DOHH2 (cell line): Measurements from ENCODE around the gene ALDH1B1.

Experiments used
- H3F3A ChIP-seq: fragments of 200-600 bp; sonication (generic), shearing (Covaris generic); 2 replicates; pipeline ENCODE4 v1.6.0; 2016; ENCODE audit warnings: antibody characterized with exemption, mild to moderate bottlenecking; ENCODE audit not compliant: control insufficient read depth, insufficient read depth
- H3K27ac ChIP-seq: fragments of 200-600 bp; sonication (generic); 2 replicates; pipeline ENCODE4 v1.5.1; 2014; ENCODE audit warnings: low read depth, mild to moderate bottlenecking, low read length, moderate library complexity
- H3K27me3 ChIP-seq: fragments of 200-600 bp; sonication (generic); 2 replicates; pipeline ENCODE4 v1.6.1; 2014; ENCODE audit warnings: mild to moderate bottlenecking, low read length, mixed read lengths; ENCODE audit not compliant: control insufficient read depth
- H3K36me3 ChIP-seq: fragments of 200-600 bp; sonication (generic); 2 replicates; pipeline ENCODE4 v1.6.1; 2014; ENCODE audit warnings: mild to moderate bottlenecking, low read length, moderate library complexity, mixed read lengths; ENCODE audit not compliant: control insufficient read depth
- H3K4me1 ChIP-seq: fragments of 200-600 bp; sonication (generic); 2 replicates; pipeline ENCODE4 v1.6.1; 2014; ENCODE audit warnings: mild to moderate bottlenecking, low read length, mixed read lengths; ENCODE audit not compliant: control insufficient read depth
- H3K4me2 ChIP-seq: fragments of 200-600 bp; sonication (generic); 2 replicates; pipeline ENCODE4 v1.6.0; 2014; ENCODE audit warnings: mild to moderate bottlenecking, low read length, moderate library complexity
- H3K4me3 ChIP-seq: fragments of 200-600 bp; sonication (generic); 2 replicates; pipeline ENCODE4 v1.5.1; 2014; ENCODE audit warnings: mild to moderate bottlenecking, low read length, mixed read lengths
- H3K79me2 ChIP-seq: fragments of 200-600 bp; sonication (generic); 2 replicates; pipeline ENCODE4 v1.6.1; 2014; ENCODE audit warnings: mild to moderate bottlenecking, low read length, mixed read lengths; ENCODE audit not compliant: control insufficient read depth
- H3K9me2 ChIP-seq: fragments of 200-600 bp; sonication (generic); replicated peaks from 2 replicates; pipeline ENCODE4 v1.6.1; 2014; ENCODE audit warnings: mild to moderate bottlenecking, low read length, mixed read lengths; ENCODE audit not compliant: control insufficient read depth
- H3K9me3 ChIP-seq: fragments of 200-600 bp; sonication (generic); 2 replicates; pipeline ENCODE4 v1.6.1; 2014; ENCODE audit warnings: antibody characterized with exemption, low read length, mixed read lengths; ENCODE audit not compliant: control insufficient read depth, insufficient read depth
- H4K20me1 ChIP-seq: fragments of 200-600 bp; sonication (generic); 2 replicates; pipeline ENCODE4 v1.6.0; 2014; ENCODE audit warnings: low read depth, mild to moderate bottlenecking, antibody characterized with exemption, low read length, moderate library complexity; ENCODE audit not compliant: control insufficient read depth, insufficient read depth
- CTCF ChIP-seq: fragments of 200-600 bp; sonication (generic); IDR thresholded peaks from one replicate; pipeline ENCODE4 v1.5.1; 2014; ENCODE audit warnings: antibody characterized with exemption, mild to moderate bottlenecking, low read depth, low read length; ENCODE audit not compliant: poor library complexity, severe bottlenecking
- EZH2phosphoT487 ChIP-seq: fragments of 200-600 bp; sonication (generic); IDR thresholded peaks from 2 replicates; pipeline ENCODE4 v1.6.1; 2017; ENCODE audit warnings: borderline replicate concordance, mild to moderate bottlenecking, antibody characterized with exemption, low read length, moderate library complexity, mixed read lengths

ALDH1B1 gene

GRCh38 chr9:38440516-38440915 is 48.0 kb downstream of the ALDH1B1 start:
- Histone ChIP-seq H3F3A (no peaks in the 10 kb centered on the region), H4K20me1 (no peaks in the 10 kb centered on the region), H3K4me3 (no peak overlapping the region), H3K9me3 (no peaks in the 10 kb centered on the region), H3K79me2 (no peaks in the 10 kb centered on the region), H3K36me3 (no peaks in the 10 kb centered on the region), H3K27me3 (peaks cover 3% of the 10 kb centered on the region; the same call in 1 of the 2 replicates), H3K9me2 (no peaks in the 10 kb centered on the region), H3K4me2 (no peak overlapping the region), H3K27ac (no peak overlapping the region), H3K4me1 (no peaks in the 10 kb centered on the region)
- TF ChIP-seq EZH2phosphoT487 = no peak

DNA sequence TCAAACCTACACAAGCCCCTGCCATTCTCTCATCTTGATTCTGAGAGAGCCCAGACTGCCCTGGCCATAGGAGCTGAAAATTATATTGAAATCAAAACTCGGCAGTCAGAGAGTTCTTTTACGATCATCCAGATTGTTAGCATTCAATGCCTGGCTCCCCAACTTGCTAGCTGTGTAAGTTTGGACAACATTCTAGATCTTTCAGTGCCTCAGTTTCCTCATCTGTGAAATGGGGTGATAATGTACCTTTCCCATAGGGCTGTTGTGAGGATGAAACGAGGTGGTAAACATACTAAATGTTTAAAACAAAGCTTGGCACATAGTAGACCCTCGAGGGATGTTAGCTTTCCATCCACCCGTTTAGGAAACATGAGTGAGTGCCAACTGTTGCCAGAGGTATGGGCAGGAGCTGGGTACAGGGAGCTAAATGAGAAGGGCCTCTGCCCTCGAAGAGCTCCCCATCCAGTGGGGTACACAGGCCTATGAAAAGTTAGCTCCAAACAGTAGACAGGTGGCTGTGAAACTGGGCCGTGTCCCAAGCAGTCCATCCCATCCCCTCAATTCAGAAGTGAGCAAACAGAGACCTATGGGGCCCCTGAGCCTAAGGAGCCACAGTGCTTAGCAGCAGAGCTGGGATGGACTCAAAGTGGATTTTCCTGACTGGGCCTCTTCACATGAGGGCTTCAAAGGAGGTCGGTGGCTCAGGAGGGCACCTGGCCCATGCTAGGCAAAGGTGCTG is 49.0 kb downstream of the ALDH1B1 start:
- no peak overlapping the region for H3K27ac ChIP-seq
- no peaks in the 10 kb centered on the region for H3K9me2 ChIP-seq
- TF ChIP-seq EZH2phosphoT487 (no peak), CTCF (no peak)
- H3K4me2 ChIP-seq = no peak overlapping the region
- H3K27me3 ChIP-seq = peaks cover 4% of the 10 kb centered on the region; the same call in 1 of the 2 replicates
- no peaks in the 10 kb centered on the region for H3K79me2 ChIP-seq
- no peaks in the 10 kb centered on the region for H3K9me3 ChIP-seq
- no peak overlapping the region for H3K4me3 ChIP-seq
- no peaks in the 10 kb centered on the region for H3K4me1 ChIP-seq
- H3K36me3 ChIP-seq = no peaks in the 10 kb centered on the region
- no peaks in the 10 kb centered on the region for H3F3A ChIP-seq
- no peaks in the 10 kb centered on the region for H4K20me1 ChIP-seq

DNA sequence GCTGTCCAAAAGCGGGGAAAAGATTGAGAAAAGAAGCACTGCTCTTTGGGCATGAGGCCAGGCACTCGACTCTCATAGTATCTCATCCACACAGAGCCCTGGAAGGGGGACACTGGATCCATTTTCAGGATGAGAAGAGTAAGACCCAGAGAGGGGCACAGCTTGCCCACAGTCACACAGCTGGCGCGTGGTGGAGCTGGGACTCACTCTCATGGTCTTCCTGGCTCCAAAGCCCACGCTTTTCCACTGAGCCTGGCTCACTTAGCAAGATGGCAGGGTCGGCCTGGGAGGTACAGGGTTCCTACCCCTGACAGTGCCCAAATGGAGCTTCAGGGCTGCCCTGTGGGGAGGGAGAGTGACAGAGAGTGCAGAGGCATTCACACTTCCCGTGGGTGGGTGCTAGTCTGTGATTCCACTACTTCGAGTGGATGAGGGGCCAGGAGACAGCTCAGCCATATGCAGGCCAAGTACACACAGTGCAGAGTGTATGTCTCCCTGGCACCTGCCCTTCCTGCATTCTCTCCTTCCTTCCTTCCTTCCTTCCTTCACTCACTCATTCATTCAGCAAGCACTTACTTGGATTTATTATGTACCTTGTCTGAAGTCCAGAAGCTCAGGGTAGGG is 50.1 kb downstream of the ALDH1B1 start:
- TF ChIP-seq EZH2phosphoT487 (no peak), CTCF (no peak)
- H3F3A ChIP-seq = no peaks in the 10 kb centered on the region
- H3K9me3 ChIP-seq = no peaks in the 10 kb centered on the region
- H3K4me3 ChIP-seq = no peak overlapping the region
- H3K4me2 ChIP-seq = no peak overlapping the region
- H3K79me2 ChIP-seq = no peaks in the 10 kb centered on the region
- no peaks in the 10 kb centered on the region for H3K9me2 ChIP-seq
- no peaks in the 10 kb centered on the region for H3K4me1 ChIP-seq
- H3K27ac ChIP-seq = no peak overlapping the region
- no peaks in the 10 kb centered on the region for H3K36me3 ChIP-seq
- no peaks in the 10 kb centered on the region for H4K20me1 ChIP-seq
- peaks cover 6% of the 10 kb centered on the region; the same call in 1 of the 2 replicates for H3K27me3 ChIP-seq

GRCh38 chr9:38443181-38443580 is 50.7 kb downstream of the ALDH1B1 start:
- H3K36me3 ChIP-seq = no peaks in the 10 kb centered on the region
- no peaks in the 10 kb centered on the region for H3K9me2 ChIP-seq
- no peak for TF ChIP-seq CTCF
- no peak for TF ChIP-seq EZH2phosphoT487
- H3K79me2 ChIP-seq = no peaks in the 10 kb centered on the region
- H3K27me3 ChIP-seq = peaks cover 6% of the 10 kb centered on the region; the same call in 1 of the 2 replicates
- H3K9me3 ChIP-seq = no peaks in the 10 kb centered on the region
- no peaks in the 10 kb centered on the region for H4K20me1 ChIP-seq
- no peak overlapping the region for H3K27ac ChIP-seq
- no peaks in the 10 kb centered on the region for H3F3A ChIP-seq
- no peak overlapping the region for H3K4me2 ChIP-seq
- H3K4me3 ChIP-seq = no peak overlapping the region
- no peaks in the 10 kb centered on the region for H3K4me1 ChIP-seq
